Right atrium auricular region (tissue), 2 donors: ENCODE measurements around the gene GPR183. TPM values are rescaled to one million over a fixed set of nuclear protein-coding genes. Genes with fewer than 3 reads are reported as not detected.
A peak's percentile ranks its signal among the peaks of the same experiment; 100 is the strongest.

Experiments
- DNase-seq: peaks from one replicate; pipeline ENCODE4 v3.0.0-alpha.2; 2019; ENCODE audit warnings: low spot score
- H3K27ac ChIP-seq, 2 donors: fragments of 200-600 bp; sonication (generic); 1 replicate in 1 of 2; 2 replicates in 1 of 2; pipeline ENCODE4 v1.5.1; 2016 to 2019
- H3K27me3 ChIP-seq, 2 donors: fragments of 200-600 bp; sonication (generic); one replicate each; pipeline versions ENCODE4 v1.5.1 to v1.6.0; 2017 to 2019
- H3K36me3 ChIP-seq: fragments of 200-600 bp; sonication (generic); one replicate; pipeline ENCODE4 v1.5.1; 2016
- H3K4me1 ChIP-seq, 2 donors: fragments of 200-600 bp; sonication (generic); one replicate each; pipeline versions ENCODE4 v1.5.1 to v1.6.0; 2017 to 2019
- H3K4me3 ChIP-seq, 2 donors: fragments of 200-600 bp; sonication (generic); 1 replicate in 1 of 2; 2 replicates in 1 of 2; pipeline ENCODE4 v1.5.1; 2017 to 2019; ENCODE audit warnings: mild to moderate bottlenecking in 1 of 2, moderate library complexity in 1 of 2
- H3K9me3 ChIP-seq, 2 donors: fragments of 200-600 bp; sonication (generic); one replicate each; pipeline ENCODE4 v1.5.1; 2019
- CTCF ChIP-seq, 2 donors: fragments of 200-600 bp; sonication (generic); IDR thresholded peaks; one replicate each; pipeline ENCODE4 v1.5.1; 2019; ENCODE audit warnings: antibody characterized with exemption in 2 of 2
- total RNA-seq, 2 donors: library from RNA; depleted of rRNA; stranded (reverse); fragments of >200 nt; gene quantifications; one replicate each; pipeline ENCODE4 v1.1.0, GENCODE V29; 2016

GPR183 gene
- total RNA-seq, 2 donors from 2014 or later = 7.6 to 13.3 TPM

GRCh38 chr13:99282264-99283231, 24.7 kb downstream of the GPR183 start:
- no peaks in the 10 kb centered on the region for H3K36me3 ChIP-seq
- peaks cover 0 to 48% of the 10 kb centered on the region in 2 donors for H3K4me1 ChIP-seq
- no peaks in the 10 kb centered on the region for H3K27me3 ChIP-seq
- no peaks in the 10 kb centered on the region for H3K9me3 ChIP-seq
- DNase-seq = no peak
- no peak for TF ChIP-seq CTCF (IDR thresholded peaks at IDR 0.05)
- H3K27ac ChIP-seq = peak overlapping the region; percentile 51 to 59
- H3K4me3 ChIP-seq = no peak overlapping the region

- no peaks in the 10 kb centered on the region for H3K27me3 ChIP-seq
- peaks cover 0 to 43% of the 10 kb centered on the region in 2 donors for H3K4me1 ChIP-seq
- H3K36me3 ChIP-seq = no peaks in the 10 kb centered on the region
- TF ChIP-seq CTCF (IDR thresholded peaks at IDR 0.05) = no peak
- H3K27ac ChIP-seq = peak overlapping the region; percentile 51 to 59
- H3K9me3 ChIP-seq = no peaks in the 10 kb centered on the region
- DNase-seq = peak; percentile 77
- H3K4me3 ChIP-seq = no peak overlapping the region
Observed at GRCh38 chr13:99281811-99282263, 25.4 kb downstream of the GPR183 start.

DNA sequence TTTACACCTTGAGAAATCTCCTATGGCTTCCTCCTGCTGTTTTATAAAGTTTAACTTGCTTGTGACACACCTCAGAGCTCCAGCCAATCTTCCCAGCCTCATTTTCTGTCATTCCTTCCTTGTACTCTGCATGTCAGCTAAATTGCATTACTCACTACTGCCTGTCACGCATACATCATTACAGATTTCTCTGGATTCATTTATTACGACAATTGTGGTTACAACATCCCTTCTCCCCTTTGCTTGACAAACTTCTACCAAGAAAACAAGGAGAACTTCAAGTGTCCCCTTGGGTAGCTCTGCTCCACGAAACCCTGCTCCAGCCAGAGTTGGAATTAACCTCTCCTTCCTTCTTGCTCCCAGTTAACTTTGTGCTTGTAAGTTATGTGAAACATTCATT, 27.0 kb downstream of the GPR183 start:
- no peak for TF ChIP-seq CTCF (IDR thresholded peaks at IDR 0.05)
- H3K36me3 ChIP-seq = no peaks in the 10 kb centered on the region
- DNase-seq = no peak
- H3K27ac ChIP-seq = peak overlapping the region; percentile 8 to 10
- H3K4me3 ChIP-seq = no peak overlapping the region
- no peaks in the 10 kb centered on the region for H3K27me3 ChIP-seq
- H3K4me1 ChIP-seq = peaks cover 0 to 28% of the 10 kb centered on the region in 2 donors
- H3K9me3 ChIP-seq = no peaks in the 10 kb centered on the region

DNA sequence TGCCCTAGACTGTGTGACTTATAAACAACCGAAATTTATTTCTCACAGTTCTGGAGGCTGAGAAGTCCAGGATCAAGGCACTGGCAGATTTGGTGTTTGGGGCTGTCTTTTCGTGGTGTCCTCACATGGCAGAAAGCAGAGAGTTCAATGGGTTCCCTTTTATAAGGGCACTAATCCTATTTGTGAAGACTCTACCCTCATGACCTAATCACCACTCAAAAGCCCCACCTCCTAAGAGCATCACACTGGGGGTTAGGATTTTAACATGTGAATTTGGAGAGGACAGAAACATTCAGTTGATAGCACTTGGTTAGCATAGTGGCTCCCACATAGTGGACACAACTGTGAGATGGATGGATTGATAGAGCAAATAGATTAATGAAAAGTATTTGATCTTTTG, 27.6 kb downstream of the GPR183 start:
- H3K9me3 ChIP-seq = no peaks in the 10 kb centered on the region
- H3K4me1 ChIP-seq = peaks cover 0 to 33% of the 10 kb centered on the region in 2 donors
- H3K36me3 ChIP-seq = no peaks in the 10 kb centered on the region
- no peak for TF ChIP-seq CTCF (IDR thresholded peaks at IDR 0.05)
- H3K4me3 ChIP-seq = no peak overlapping the region
- H3K27ac ChIP-seq = no peak overlapping the region
- no peak for DNase-seq
- no peaks in the 10 kb centered on the region for H3K27me3 ChIP-seq

DNA sequence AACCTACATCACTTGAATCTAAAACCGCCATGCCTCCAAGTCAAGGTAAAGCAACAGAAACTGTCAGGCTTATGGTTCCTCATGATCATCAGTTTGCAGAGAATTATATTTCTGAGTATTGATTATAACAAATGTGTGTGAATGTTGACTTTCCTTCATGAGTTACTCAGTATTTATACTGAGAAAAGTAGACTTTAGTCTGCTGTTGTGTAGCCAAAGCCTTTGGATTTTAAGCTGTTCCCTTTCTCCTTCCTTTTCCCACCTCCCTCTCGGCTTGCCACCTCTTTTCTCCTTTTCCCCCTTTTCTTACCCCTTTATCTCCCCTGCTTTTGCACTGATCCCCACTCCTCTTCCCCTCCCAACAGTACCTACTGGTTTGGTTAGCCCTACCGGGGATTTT, 28.4 kb downstream of the GPR183 start:
- H3K4me1 ChIP-seq = peaks cover 0 to 26% of the 10 kb centered on the region in 2 donors
- no peaks in the 10 kb centered on the region for H3K27me3 ChIP-seq
- TF ChIP-seq CTCF (IDR thresholded peaks at IDR 0.05) = no peak
- no peak overlapping the region for H3K27ac ChIP-seq
- no peak for DNase-seq
- no peak overlapping the region for H3K4me3 ChIP-seq
- no peaks in the 10 kb centered on the region for H3K36me3 ChIP-seq
- no peaks in the 10 kb centered on the region for H3K9me3 ChIP-seq
